ENCODE data around the gene WIPF2. TPM values are rescaled to one million over a fixed set of nuclear protein-coding genes. Genes with fewer than 3 reads are reported as not detected.
"Not testable (repeated sequence)": the region's sequence is repeated elsewhere in the genome, so short reads cannot be mapped to it uniquely, and the experiment has no call there.

WIPF2 gene
- total RNA-seq, 3 donors from 2014 or later (not counting 1 experiment from before 2014, with no cell fraction given): 43.2 to 47.4 (median 43.9) TPM

DNA sequence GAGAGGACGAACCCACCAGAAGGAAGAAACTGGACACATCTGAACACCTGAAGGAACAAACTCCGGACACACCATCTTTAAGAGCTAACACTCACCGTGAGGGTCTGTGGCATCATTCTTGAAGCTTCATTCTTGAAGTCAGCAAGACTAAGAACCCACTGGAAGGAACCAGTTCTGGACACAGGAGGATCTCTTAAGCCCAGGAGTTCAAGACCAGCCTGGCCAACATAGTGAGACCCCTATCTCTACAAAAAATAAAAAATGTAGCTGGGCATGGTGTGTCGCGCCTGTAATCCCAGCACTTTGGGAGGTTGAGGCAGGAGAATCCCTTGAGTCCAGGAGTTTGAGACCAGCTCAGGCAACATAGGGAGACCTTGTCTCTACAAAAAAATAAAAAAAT lies 20.5 kb upstream of the WIPF2 start:
- H3K27ac Mint-ChIP-seq: no peak overlapping the region
- Histone ChIP-seq H3K4me1 (ENCODE audit: control insufficient read depth, insufficient read depth, low read length) (no peaks in the 10 kb centered on the region), H3K9me3 (ENCODE audit: control insufficient read depth, insufficient read depth, low read length) (no peaks in the 10 kb centered on the region), H3K27me3 (ENCODE audit: control insufficient read depth, insufficient read depth, low read length) (no peaks in the 10 kb centered on the region), H3K27ac (ENCODE audit: low read length) (no peak overlapping the region), H3K36me3 (ENCODE audit: control insufficient read depth, insufficient read depth, low read length) (no peaks in the 10 kb centered on the region), H3K4me3 (ENCODE audit: low read length) (no peak overlapping the region)
- H3K4me1 Mint-ChIP-seq: no peaks in the 10 kb centered on the region
- no peak for DNase-seq
- no peaks in the 10 kb centered on the region for H3K36me3 Mint-ChIP-seq
- H3K4me3 Mint-ChIP-seq: no peak overlapping the region
- no peak for ATAC-seq
- intact Hi-C loops (cut with micrococcal nuclease): no loop called here
- 87% methylated on average over 5 of the region's 5 CpGs for whole genome bisulfite sequencing (ENCODE audit: insufficient coverage)
- no peaks in the 10 kb centered on the region for H3K9me3 Mint-ChIP-seq
- no peak for TF ChIP-seq CTCF (IDR thresholded peaks at IDR 0.05)
- peaks cover 0 to 6% of the 10 kb centered on the region in 2 donors for H3K27me3 Mint-ChIP-seq (ENCODE audit: low read depth in 2 of 2)

DNA sequence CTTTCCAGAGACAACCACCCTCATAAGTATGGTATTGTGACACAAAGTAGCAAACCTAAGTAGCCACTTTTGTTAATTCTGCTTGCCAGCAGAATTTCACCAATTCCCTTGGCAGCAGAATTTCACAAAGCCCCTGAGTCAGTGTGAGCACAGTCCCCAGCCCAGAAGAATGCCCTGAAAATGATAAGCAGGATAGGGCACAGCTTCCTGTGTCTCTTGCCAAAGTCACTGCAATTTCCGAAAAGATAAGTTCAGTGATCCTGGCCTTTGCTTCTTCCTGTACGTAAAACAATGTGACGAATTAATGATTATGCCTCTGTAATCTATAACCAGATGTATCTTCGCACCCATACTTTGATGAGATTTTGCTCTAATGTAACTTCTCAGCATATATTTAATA lies 16.0 kb upstream of the WIPF2 start:
- H3K36me3 ChIP-seq (ENCODE audit: control insufficient read depth, insufficient read depth, low read length): no peaks in the 10 kb centered on the region
- intact Hi-C loops (cut with micrococcal nuclease): loop anchor here (2.0 kb wide), 1 partner anchor 152 kb away; no protein-coding TSS in a partner anchor
- peaks cover 0 to 6% of the 10 kb centered on the region in 2 donors for H3K27me3 Mint-ChIP-seq (ENCODE audit: low read depth in 2 of 2)
- H3K9me3 Mint-ChIP-seq: no peaks in the 10 kb centered on the region
- no peak overlapping the region for H3K27ac Mint-ChIP-seq
- no peak for ATAC-seq
- no peak for TF ChIP-seq CTCF (IDR thresholded peaks at IDR 0.05)
- H3K9me3 ChIP-seq (ENCODE audit: control insufficient read depth, insufficient read depth, low read length): no peaks in the 10 kb centered on the region
- no peaks in the 10 kb centered on the region for H3K4me1 ChIP-seq (ENCODE audit: control insufficient read depth, insufficient read depth, low read length)
- H3K4me3 ChIP-seq (ENCODE audit: low read length): no peak overlapping the region
- H3K27ac ChIP-seq (ENCODE audit: low read length): no peak overlapping the region
- no peaks in the 10 kb centered on the region for H3K4me1 Mint-ChIP-seq
- H3K36me3 Mint-ChIP-seq: no peaks in the 10 kb centered on the region
- no peak for DNase-seq
- H3K4me3 Mint-ChIP-seq: no peak overlapping the region
- no peaks in the 10 kb centered on the region for H3K27me3 ChIP-seq (ENCODE audit: control insufficient read depth, insufficient read depth, low read length)
- WGBS (ENCODE audit: insufficient coverage): 84% methylated on average over 4 of the region's 4 CpGs

GRCh38 chr17:40206193-40206592 lies 12.9 kb upstream of the WIPF2 start:
- H3K36me3 ChIP-seq (ENCODE audit: control insufficient read depth, insufficient read depth, low read length); H3K27ac Mint-ChIP-seq; H3K27ac ChIP-seq (ENCODE audit: low read length); H3K9me3 ChIP-seq (ENCODE audit: control insufficient read depth, insufficient read depth, low read length); H3K27me3 Mint-ChIP-seq (ENCODE audit: low read depth in 2 of 2); ATAC-seq; H3K4me1 ChIP-seq (ENCODE audit: control insufficient read depth, insufficient read depth, low read length); H3K36me3 Mint-ChIP-seq; DNase-seq; H3K4me3 ChIP-seq (ENCODE audit: low read length); H3K4me1 Mint-ChIP-seq; intact Hi-C loops (cut with micrococcal nuclease); H3K9me3 Mint-ChIP-seq; H3K27me3 ChIP-seq (ENCODE audit: control insufficient read depth, insufficient read depth, low read length); H3K4me3 Mint-ChIP-seq: not testable (repeated sequence)
- 88% methylated on average over 8 of the region's 8 CpGs for WGBS (ENCODE audit: insufficient coverage)

GRCh38 chr17:40209404-40210093 lies 9.6 kb upstream of the WIPF2 start:
- Mint-ChIP-seq H3K9me3 (no peaks in the 10 kb centered on the region), H3K4me3 (no peak overlapping the region), H3K4me1 (no peaks in the 10 kb centered on the region), H3K27me3 (ENCODE audit: low read depth in 2 of 2) (no peaks in the 10 kb centered on the region), H3K36me3 (no peaks in the 10 kb centered on the region), H3K27ac (no peak overlapping the region)
- no peaks in the 10 kb centered on the region for H3K27me3 ChIP-seq (ENCODE audit: control insufficient read depth, insufficient read depth, low read length)
- no peaks in the 10 kb centered on the region for H3K4me1 ChIP-seq (ENCODE audit: control insufficient read depth, insufficient read depth, low read length)
- ATAC-seq (no peak), DNase-seq (no peak)
- H3K4me3 ChIP-seq (ENCODE audit: low read length): no peak overlapping the region
- no peaks in the 10 kb centered on the region for H3K36me3 ChIP-seq (ENCODE audit: control insufficient read depth, insufficient read depth, low read length)
- H3K27ac ChIP-seq (ENCODE audit: low read length): no peak overlapping the region
- 73% methylated on average over 1 of the region's 2 CpGs for WGBS (ENCODE audit: insufficient coverage)
- TF ChIP-seq CTCF (IDR thresholded peaks at IDR 0.05): no peak
- intact Hi-C loops (cut with micrococcal nuclease): no loop called here
- H3K9me3 ChIP-seq (ENCODE audit: control insufficient read depth, insufficient read depth, low read length): no peaks in the 10 kb centered on the region

- H3K36me3 ChIP-seq (ENCODE audit: control insufficient read depth, insufficient read depth, low read length); ATAC-seq; H3K9me3 Mint-ChIP-seq; H3K36me3 Mint-ChIP-seq; intact Hi-C loops (cut with micrococcal nuclease); H3K4me1 ChIP-seq (ENCODE audit: control insufficient read depth, insufficient read depth, low read length); H3K4me3 Mint-ChIP-seq; H3K9me3 ChIP-seq (ENCODE audit: control insufficient read depth, insufficient read depth, low read length); H3K27ac Mint-ChIP-seq; DNase-seq; H3K27me3 Mint-ChIP-seq (ENCODE audit: low read depth in 2 of 2); H3K27ac ChIP-seq (ENCODE audit: low read length); H3K4me3 ChIP-seq (ENCODE audit: low read length); H3K27me3 ChIP-seq (ENCODE audit: control insufficient read depth, insufficient read depth, low read length): not testable (repeated sequence)
- 93% methylated on average over 6 of the region's 6 CpGs for WGBS (ENCODE audit: insufficient coverage)
- peaks cover 10 to 13% of the 10 kb centered on the region in 2 donors for H3K4me1 Mint-ChIP-seq
Measured at GRCh38 chr17:40213914-40214313, 5.2 kb upstream of the WIPF2 start.
